AG08396 (cell line): ENCODE results near the gene RABEPK.
"Not testable (repeated sequence)": the region's sequence is repeated elsewhere in the genome, so short reads cannot be mapped to it uniquely, and the experiment has no call there.

Experiments
- DNase-seq: peaks from one replicate; pipeline ENCODE4 v3.0.0; 2012; ENCODE audit warnings: low spot score, mixed read lengths

RABEPK gene

DNA sequence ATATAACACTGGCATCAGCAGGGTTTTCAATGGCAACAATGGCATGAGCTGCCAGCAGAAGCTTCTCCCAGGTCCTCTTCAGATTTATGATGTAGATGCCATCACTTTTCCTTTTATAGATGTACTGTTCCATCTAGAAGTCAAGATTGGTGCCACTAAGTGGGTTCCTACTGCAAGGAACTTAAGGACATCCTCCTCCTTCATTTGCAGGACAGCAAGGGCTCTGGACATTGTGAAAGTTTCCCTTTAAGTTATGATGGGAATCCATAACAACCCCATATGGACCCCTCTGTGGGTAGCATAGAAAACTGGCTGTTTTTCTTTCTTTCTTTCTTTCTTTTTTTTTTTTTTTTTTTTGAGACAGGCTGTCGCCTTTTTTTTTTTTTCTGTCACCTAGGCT lies 4.8 kb upstream of the RABEPK start:
- not testable (repeated sequence) for DNase-seq

DNA sequence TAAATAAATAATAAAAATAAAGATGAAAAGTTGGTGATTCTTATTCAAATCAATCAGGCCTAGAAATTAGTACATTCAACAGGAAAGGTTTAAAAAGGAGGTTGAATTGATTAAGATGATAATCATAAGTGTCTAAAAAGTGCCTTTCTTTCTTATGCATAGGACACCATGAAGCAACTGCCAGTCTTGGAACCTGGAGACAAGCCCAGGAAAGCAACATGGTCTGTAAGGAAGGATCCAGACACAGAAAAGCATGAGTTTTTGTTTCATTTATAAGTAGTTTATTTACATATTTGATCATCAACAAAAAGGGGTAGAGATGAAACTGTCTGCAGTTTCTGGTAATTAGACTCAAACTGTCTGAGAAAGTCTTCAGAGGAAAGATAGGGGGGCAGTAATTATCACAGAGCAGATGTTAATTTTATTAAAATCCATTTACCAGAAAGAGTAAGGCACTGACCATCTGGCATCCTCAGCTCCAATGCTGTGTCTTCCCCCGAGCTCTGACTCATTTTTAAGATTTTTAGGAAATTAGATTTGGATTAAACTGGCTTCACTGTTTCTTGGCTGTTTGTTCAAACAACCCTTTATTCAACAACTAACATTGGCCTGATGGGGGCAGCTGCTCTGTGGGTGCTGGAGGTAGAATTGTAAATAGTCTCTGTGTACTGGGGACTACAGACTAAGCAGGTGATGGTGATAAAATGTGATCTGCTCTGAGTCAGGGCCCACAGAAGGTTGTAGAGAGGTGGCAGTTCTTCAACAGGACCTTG lies 2.7 kb downstream of the RABEPK start:
- peak; percentile 20 for DNase-seq

DNA sequence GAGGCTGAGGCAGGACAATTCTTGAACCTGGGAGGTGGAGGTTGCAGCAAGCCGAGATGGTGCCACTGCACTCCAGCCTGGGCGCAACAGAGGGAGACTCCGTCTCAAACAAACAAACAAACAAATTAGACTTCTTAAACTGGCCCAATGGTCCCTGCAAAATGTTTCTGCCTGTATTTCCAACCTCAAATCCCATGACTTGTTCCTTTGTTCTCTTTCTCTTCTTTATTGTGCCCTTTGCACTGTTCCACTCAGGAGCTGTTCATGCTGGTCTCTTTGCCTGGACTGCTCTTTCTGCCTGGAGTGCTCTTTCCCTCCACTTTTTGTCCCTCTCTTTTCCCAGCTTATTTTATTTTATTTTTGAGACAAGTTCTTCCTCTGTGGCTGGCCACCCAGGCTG lies 4.1 kb downstream of the RABEPK start:
- no peak for DNase-seq

DNA sequence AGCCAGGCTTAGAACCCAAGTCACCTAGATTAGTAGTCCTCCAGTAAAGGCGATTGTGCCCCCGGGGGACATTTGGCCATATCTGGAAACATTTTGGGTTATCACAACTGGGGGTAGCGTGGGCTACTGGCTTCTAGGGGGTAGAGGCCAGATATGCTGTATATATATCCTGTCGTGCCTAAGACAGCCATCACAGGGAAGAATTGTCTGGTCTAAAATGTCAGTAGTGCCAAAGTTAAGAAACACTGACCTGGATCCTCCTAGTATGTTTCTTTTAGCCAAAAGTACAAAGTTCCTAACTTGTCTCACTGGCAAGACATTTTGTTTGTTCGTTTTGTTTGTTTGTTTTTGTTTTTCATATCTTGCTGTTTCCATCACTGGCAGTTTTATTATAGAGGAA lies 13.8 kb downstream of the RABEPK start:
- DNase-seq = no peak

DNA sequence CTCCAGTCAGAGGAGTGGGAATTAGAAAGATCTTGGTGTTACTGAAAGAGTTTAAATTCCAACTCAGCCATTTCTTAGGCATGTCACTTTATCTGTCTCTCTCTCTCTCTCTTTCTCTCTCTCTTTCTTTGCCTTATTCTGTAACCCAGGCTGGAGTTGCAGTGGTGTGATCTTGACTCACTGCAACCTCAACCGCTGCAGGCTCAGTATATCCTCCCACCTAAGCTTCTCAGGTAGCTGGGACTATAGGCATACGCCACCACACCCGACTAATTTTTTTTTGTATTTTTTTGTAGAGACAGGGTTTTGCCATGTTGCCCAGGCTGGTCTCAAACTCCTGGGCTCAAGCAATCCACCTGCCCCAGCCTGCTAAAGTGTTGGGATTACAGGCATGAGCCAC lies 18.3 kb downstream of the RABEPK start:
- DNase-seq = no peak

GRCh38 chr9:125224858-125225257 lies 24.5 kb downstream of the RABEPK start:
- not testable (repeated sequence) for DNase-seq

DNA sequence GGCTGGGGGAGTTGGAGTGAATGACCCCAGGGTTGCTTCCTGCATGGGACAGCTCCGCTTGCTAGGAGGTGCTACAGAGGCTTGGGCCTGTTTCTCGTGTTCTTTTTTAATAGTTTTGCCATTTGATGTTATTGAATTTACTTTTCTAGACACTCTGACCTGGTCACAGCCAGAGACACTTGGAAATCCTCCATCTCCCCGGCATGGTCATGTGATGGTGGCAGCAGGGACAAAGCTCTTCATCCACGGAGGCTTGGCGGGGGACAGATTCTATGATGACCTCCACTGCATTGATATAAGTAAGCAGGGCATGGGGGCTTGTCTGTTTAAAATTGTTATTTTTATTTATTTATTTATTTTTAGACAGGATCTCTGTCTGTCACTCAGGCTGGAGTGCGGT lies 27.4 kb downstream of the RABEPK start:
- no peak for DNase-seq

DNA sequence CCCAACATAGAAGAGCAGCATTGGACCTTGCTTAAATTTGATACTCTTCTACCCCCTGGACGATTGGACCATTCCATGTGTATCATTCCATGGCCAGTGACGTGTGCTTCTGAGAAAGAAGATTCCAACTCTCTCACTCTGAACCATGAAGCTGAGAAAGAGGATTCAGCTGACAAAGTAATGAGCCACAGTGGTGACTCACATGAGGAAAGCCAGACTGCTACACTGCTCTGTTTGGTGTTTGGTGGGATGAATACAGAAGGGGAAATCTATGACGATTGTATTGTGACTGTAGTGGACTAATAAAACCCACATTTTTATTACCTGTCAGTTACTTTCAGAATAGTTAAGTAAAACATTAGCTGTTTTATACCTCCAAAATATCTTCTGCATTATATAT lies 33.3 kb downstream of the RABEPK start:
- DNase-seq = peak; percentile 80

GRCh38 chr9:125234099-125234498 lies 33.8 kb downstream of the RABEPK start:
- DNase-seq = not testable (repeated sequence)

GRCh38 chr9:125235804-125236519 lies 35.6 kb downstream of the RABEPK start:
- DNase-seq = no peak

DNA sequence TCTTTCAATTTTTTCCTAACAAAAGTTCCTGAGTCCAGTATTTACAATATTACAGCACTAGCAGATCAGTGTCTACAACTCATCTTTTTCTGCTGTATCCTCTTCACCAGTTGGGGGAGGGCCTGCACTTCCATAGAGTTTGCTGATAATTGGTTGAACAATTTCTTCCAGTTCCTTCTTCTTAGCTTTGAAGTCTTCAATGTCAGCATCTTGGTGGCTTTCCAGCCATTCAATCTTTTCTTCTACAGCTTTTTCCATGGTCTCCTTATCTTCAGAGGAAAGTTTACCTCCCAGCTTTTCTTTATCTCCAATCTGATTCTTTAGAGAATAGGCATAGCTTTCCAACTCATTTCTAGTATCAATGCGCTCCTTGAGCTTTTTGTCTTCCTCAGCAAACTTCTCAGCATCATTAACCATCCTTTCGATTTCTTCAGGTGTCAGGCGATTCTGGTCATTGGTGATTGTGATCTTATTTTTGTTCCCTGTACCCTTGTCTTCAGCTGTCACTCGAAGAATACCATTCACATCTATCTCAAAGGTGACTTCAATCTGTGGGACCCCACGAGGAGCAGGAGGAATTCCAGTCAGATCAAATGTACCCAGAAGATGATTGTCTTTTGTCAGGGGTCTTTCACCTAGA lies 36.3 kb downstream of the RABEPK start:
- DNase-seq = not testable (repeated sequence)

GRCh38 chr9:125238127-125238914 lies 38.0 kb downstream of the RABEPK start:
- DNase-seq = no peak

DNA sequence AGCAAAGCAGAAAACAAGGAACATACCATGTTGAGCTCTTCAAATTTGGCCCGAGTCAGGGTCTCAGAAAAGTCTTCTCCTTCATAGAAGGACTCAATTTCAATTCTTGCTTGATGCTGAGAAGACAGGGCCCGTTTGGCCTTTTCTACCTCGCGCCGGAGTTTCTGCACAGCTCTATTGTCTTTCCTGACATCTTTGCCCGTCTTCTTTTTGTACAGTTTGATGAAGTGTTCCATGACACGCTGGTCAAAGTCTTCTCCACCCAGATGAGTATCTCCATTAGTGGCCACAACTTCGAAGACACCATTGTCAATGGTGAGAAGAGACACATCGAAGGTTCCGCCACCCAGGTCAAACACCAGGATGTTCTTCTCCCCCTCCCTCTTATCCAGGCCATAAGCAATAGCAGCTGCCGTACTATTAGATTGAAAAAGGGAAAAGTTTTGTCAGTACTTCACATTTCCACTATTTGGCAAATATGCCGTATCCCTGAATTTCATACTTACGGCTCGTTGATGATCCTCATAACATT lies 38.6 kb downstream of the RABEPK start:
- DNase-seq = no peak

DNA sequence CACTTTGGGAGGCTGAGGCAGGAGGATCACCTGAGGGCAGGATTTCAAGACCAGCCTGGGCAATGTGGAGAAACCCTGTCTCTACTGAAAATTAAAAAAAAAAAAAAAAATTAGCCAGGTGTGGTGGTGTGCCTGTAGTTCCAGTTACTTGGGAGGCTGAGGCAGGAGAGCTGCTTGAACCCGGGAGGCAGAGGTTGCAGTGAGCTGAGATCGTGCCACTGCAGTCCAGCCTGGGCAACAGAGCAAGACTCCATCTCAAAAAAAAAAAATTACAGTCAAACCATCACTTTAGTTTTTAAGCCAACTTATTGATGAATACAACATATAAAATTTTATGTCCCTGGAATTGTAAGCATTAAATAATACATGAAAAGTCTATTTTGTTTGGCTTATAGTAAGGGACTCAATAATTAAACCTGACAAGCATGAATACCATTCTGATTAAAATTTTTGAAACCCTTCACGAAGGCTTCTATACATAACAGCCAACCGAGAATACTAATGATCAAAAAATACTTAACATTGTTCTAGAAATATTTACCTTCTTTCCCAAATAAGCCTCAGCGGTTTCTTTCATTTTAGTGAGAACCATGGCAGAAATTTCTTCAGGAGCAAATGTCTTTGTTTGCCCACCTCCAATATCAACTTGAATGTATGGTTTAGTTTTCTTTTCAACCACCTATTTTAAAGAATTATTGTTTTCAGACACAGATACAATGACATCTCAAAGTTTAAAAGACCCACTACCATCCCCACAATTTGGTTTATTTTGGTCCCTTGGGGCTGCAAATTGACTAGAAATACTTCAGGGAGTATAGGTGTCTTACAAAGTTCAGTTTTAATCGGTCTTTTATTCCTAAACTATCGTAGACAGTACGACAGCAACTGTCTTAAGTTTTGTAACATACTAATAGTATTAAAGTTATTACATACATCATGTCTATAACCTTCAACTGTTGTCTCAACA lies 39.6 kb downstream of the RABEPK start:
- no peak for DNase-seq

DNA sequence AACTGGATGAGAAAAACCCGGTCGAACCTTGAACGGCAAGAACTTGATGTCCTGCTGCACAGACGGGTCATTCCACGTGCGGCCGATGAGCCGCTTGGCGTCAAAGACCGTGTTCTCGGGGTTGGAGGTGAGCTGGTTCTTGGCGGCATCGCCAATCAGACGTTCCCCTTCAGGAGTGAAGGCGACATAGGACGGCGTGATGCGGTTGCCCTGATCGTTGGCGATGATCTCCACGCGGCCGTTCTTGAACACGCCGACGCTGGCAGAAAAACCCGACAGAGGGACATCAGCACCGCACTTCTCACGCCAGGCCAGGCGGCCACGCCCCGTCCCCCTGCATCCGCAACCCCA lies 40.3 kb downstream of the RABEPK start:
- peak; percentile 15 for DNase-seq

GRCh38 chr9:125241000-125241862 lies 40.9 kb downstream of the RABEPK start, which contains the start of gene HSPA5:
Gene HSPA5, minus strand, starts transcription at chr9:125241343. Its CDS starts 217 bp downstream, at chr9:125241126.
- DNase-seq = peak; percentile 96

DNA sequence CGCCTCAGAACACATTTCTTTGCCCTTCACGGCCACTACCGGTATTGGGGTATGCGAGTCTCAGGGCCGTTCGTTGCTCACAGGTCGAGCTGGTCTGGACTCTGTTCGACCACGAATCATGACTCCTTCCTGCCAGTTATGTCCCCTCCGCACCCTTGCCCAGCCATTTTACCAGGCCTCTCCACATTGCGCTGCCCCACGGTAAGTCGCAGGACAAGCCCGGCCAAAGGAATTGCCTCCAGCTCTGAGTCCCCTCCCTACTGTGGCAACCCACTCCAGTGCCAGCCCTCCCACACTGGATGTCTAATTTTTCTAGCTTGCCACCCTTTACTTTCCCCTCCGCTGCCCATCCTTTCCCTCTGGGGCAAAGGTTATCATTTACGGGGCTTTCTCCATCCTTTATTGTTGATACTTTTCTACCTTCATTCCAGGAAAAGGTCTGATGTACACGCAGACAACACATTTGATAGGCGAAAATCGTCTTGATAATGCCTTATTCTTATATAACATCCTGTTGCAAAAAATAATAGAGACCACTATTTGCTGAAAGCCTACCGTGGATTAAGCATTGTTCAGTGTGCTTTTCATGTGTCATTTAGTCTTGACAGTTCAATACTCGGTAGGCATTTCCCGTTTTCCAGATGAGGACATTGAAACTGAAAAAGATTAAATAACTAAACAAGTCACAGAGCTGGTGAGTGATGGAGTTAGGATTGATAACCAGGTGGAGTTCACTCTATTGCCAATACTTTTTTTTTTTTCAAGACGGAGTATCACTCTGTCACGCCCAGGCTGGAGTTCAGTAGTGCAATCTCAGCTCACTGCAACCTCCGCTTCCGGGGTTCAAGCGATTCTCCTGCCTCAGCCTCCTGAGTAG lies 41.8 kb downstream of the RABEPK start:
- peak; percentile 15 for DNase-seq

GRCh38 chr9:125243792-125244260 lies 43.5 kb downstream of the RABEPK start:
- DNase-seq = no peak

- DNase-seq = no peak
Measured at GRCh38 chr9:125246261-125246667, 45.9 kb downstream of the RABEPK start.
